HEK293T (cell line): ENCODE measurements around the gene PRKAG2.

Experiments
- BHLHE40 ChIP-seq: fragments of 450-650 bp; IDR thresholded peaks from 2 replicates; pipeline ENCODE4 v1.6.1; 2016; ENCODE audit warnings: mild to moderate bottlenecking, moderate library complexity, borderline replicate concordance
- ELF4 ChIP-seq: fragments of 450-650 bp; IDR thresholded peaks from 2 replicates; pipeline ENCODE4 v1.6.1; 2017; ENCODE audit warnings: antibody characterized with exemption
- FOXA1 ChIP-seq: fragments of 450-650 bp; IDR thresholded peaks from 2 replicates; pipeline ENCODE4 v1.6.1; 2016; ENCODE audit warnings: mild to moderate bottlenecking
- FOXM1 ChIP-seq: fragments of 450-650 bp; IDR thresholded peaks from 2 replicates; pipeline ENCODE4 v1.6.1; 2017; ENCODE audit warnings: mild to moderate bottlenecking, borderline replicate concordance
- TARDBP ChIP-seq: fragments of 450-650 bp; IDR thresholded peaks from 2 replicates; pipeline ENCODE4 v1.6.1; 2016
- ZNF384 ChIP-seq: fragments of 450-650 bp; IDR thresholded peaks from 2 replicates; pipeline ENCODE4 v1.6.1; 2016

DNA sequence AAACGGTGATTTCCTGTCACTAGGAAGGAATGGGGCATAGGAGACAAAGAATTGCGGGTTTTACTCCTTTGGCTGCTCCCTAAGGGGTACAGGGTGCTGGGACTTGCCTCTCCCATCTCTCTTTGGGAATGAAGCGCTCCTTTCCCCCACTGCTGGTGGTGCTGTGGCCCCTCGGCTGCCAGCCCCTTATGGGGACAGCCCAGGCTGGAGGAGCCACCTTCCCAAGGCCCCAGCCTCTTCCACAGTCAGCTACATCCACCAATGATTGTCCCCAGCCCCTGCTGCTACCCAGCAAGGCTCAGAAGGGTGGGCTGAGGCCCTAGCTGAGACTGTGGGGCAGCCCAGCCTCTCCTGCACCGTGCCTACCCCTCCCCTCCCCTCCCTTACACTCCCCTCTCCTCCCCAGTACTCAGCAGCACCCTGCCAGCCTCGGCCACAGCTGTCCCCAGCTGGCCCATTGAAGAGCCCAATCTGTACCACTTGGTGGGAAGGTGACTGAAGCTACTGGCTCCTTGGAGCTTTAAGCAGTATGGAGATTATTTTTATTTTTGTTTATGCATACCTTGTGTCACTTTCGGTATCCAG is 19.0 kb downstream of the PRKAG2 start:
- TF ChIP-seq FOXM1 (no peak), FOXA1 (no peak), ELF4 (no peak), TARDBP (no peak), BHLHE40 (no peak), ZNF384 (no peak)
